CD4-positive, alpha-beta T cell (primary cell): ENCODE data around the gene CDK14. TPM values are rescaled to one million over a fixed set of nuclear protein-coding genes. Genes with fewer than 3 reads are reported as not detected.

Experiments used
- ATAC-seq: fragments of 200-7000 bp; cut with Tn5 transposase; one replicate; pipeline ENCODE4 v1.10.0; 2022; ENCODE audit warnings: mild to moderate bottlenecking; ENCODE audit not compliant: poor library complexity
- CTCF ChIA-PET: fragments of 350-600 bp; sonication (Branson Sonifier 250); formaldehyde crosslinking; loops from one replicate; lab custom pipeline; 2021; ENCODE audit warnings: antibody characterized with exemption, inconsistent platforms; lab: Charles Lee
- POLR2A ChIA-PET: fragments of 350-600 bp; sonication (Branson Sonifier 250); formaldehyde crosslinking; loops from one replicate; lab custom pipeline; 2021; ENCODE audit warnings: antibody characterized with exemption, inconsistent platforms; lab: Charles Lee
- DNase-seq, 14 experiments: peaks; one replicate each; pipeline ENCODE4 v3.0.0-alpha.2; 2013 to 2020; ENCODE audit warnings: mixed read lengths in 2 of 14
- H3K27ac ChIP-seq, 2 donors: one replicate each; pipeline versions ENCODE4 v1.5.1 to v1.7.0; 2013; ENCODE audit warnings: low read length in 2 of 2, low read depth in 1 of 2, mild to moderate bottlenecking in 1 of 2
- H3K27me3 ChIP-seq, 2 experiments: 1 replicate in 1 of 2; 2 replicates in 1 of 2; pipeline versions ENCODE4 v1.6.1 to v1.7.0; 2013; ENCODE audit warnings: low read length in 2 of 2, control low read depth in 1 of 2, mild to moderate bottlenecking in 1 of 2, moderate library complexity in 1 of 2; ENCODE audit not compliant: insufficient read depth in 2 of 2, control insufficient read depth in 1 of 2
- H3K36me3 ChIP-seq: one replicate; pipeline ENCODE4 v1.6.1; 2013; ENCODE audit warnings: low read length, control low read depth; ENCODE audit not compliant: insufficient read depth
- H3K4me1 ChIP-seq: one replicate; pipeline ENCODE4 v1.6.1; 2013; ENCODE audit warnings: low read length, control low read depth; ENCODE audit not compliant: insufficient read depth
- H3K4me3 ChIP-seq: one replicate; pipeline ENCODE4 v1.5.1; 2013; ENCODE audit warnings: mild to moderate bottlenecking, low read length, moderate library complexity
- H3K9me3 ChIP-seq, 2 experiments: 1 replicate in 1 of 2; 2 replicates in 1 of 2; pipeline versions ENCODE4 v1.6.1 to v1.7.0; 2013; ENCODE audit warnings: low read length in 2 of 2, mild to moderate bottlenecking in 2 of 2, control low read depth in 1 of 2, moderate library complexity in 1 of 2; ENCODE audit not compliant: control insufficient read depth in 1 of 2, insufficient read depth in 1 of 2
- H3K27ac Mint-ChIP-seq: one replicate; pipeline ENCODE4 v1.8.0; 2020; ENCODE audit warnings: mixed read lengths
- H3K27me3 Mint-ChIP-seq: one replicate; pipeline ENCODE4 v1.8.0; 2021; ENCODE audit warnings: mixed read lengths
- H3K36me3 Mint-ChIP-seq: one replicate; pipeline ENCODE4 v1.8.0; 2021; ENCODE audit warnings: low read depth, mixed read lengths
- H3K4me1 Mint-ChIP-seq: one replicate; pipeline ENCODE4 v1.8.0; 2021; ENCODE audit warnings: low read depth, mixed read lengths
- H3K4me3 Mint-ChIP-seq: one replicate; pipeline ENCODE4 v1.8.0; 2020; ENCODE audit warnings: mild to moderate bottlenecking, mixed read lengths
- H3K9me3 Mint-ChIP-seq: one replicate; pipeline ENCODE4 v1.8.0; 2020; ENCODE audit warnings: mixed read lengths
- intact Hi-C, 2 experiments: fragments of 100-400 bp; cut with DNase I in 1 of 2; cut with micrococcal nuclease in 1 of 2; formaldehyde crosslinking; loops; one replicate each; pipeline versions ENCODE4 v1.15.1 to v1.9.0; 2023 to 2025; cut with DNase I, micrococcal nuclease
- total RNA-seq, 174 experiments: library from RNA in 2 of 174; stranded (reverse) in 2 of 174; gene quantifications; one replicate each; pipeline ENCODE4 v1.2.3 and lab custom pipeline; 2021 to 2026
- TF ChIP-seq, protein P1 (sequence below): fragments of 200-600 bp; IDR thresholded peaks from one replicate; pipeline ENCODE4 v1.8.0; 2022; ENCODE audit warnings: antibody characterized with exemption, mild to moderate bottlenecking

Gene CDK14
- total RNA-seq, 2 experiments from 2014 or later: 0.45 to 0.47 TPM

DNA sequence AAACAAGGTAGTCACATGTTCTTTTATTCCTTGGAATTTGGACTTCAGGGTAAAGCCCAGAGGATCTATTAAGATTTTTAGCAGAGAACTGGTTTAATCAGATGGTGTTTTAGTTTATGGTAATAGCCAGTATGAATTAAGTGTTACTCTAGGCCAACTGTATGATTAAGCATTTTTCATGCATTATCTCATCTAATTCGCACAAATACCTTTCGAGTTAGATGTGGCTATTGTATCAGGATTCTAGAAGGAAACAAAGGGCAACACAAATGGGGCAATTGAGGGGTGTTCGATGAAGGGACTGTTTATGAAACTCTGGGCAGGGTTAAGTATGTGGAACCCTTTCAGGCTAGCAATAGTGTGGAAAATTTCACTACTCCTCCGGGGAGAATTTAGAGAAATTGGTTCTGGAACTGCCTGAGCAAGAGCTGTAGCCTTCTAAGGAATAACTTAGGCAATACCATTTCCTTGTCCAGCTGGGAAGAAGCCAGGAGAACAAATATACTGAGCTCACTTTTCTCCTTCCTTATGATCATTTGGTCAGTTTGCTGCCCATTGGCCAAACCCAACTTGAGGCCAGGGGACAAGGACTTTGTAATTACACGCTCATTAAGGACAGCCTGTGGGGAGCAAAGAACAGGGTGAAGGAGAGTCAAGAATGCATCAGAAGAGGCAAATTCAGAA lies 349.1 kb downstream of the CDK14 start:
- POLR2A ChIA-PET: no interaction called here
- no peaks in the 10 kb centered on the region for H3K36me3 Mint-ChIP-seq
- H3K27me3 Mint-ChIP-seq: no peaks in the 10 kb centered on the region
- H3K4me1 Mint-ChIP-seq: no peaks in the 10 kb centered on the region
- H3K9me3 Mint-ChIP-seq: peaks cover 2% of the 10 kb centered on the region
- no peaks in the 10 kb centered on the region for H3K27me3 ChIP-seq
- H3K9me3 ChIP-seq: no peaks in the 10 kb centered on the region
- intact Hi-C loops: no loop called here
- DNase-seq (no peak), ATAC-seq (no peak)
- no peak overlapping the region for H3K4me3 ChIP-seq
- H3K4me3 Mint-ChIP-seq: no peak overlapping the region
- CTCF ChIA-PET: no interaction called here
- no peak overlapping the region for H3K27ac Mint-ChIP-seq
- no peak overlapping the region for H3K27ac ChIP-seq
- TF ChIP-seq, protein P1, sequence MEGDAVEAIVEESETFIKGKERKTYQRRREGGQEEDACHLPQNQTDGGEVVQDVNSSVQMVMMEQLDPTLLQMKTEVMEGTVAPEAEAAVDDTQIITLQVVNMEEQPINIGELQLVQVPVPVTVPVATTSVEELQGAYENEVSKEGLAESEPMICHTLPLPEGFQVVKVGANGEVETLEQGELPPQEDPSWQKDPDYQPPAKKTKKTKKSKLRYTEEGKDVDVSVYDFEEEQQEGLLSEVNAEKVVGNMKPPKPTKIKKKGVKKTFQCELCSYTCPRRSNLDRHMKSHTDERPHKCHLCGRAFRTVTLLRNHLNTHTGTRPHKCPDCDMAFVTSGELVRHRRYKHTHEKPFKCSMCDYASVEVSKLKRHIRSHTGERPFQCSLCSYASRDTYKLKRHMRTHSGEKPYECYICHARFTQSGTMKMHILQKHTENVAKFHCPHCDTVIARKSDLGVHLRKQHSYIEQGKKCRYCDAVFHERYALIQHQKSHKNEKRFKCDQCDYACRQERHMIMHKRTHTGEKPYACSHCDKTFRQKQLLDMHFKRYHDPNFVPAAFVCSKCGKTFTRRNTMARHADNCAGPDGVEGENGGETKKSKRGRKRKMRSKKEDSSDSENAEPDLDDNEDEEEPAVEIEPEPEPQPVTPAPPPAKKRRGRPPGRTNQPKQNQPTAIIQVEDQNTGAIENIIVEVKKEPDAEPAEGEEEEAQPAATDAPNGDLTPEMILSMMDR: no peak
- H3K36me3 ChIP-seq: no peaks in the 10 kb centered on the region
- H3K4me1 ChIP-seq: no peaks in the 10 kb centered on the region

DNA sequence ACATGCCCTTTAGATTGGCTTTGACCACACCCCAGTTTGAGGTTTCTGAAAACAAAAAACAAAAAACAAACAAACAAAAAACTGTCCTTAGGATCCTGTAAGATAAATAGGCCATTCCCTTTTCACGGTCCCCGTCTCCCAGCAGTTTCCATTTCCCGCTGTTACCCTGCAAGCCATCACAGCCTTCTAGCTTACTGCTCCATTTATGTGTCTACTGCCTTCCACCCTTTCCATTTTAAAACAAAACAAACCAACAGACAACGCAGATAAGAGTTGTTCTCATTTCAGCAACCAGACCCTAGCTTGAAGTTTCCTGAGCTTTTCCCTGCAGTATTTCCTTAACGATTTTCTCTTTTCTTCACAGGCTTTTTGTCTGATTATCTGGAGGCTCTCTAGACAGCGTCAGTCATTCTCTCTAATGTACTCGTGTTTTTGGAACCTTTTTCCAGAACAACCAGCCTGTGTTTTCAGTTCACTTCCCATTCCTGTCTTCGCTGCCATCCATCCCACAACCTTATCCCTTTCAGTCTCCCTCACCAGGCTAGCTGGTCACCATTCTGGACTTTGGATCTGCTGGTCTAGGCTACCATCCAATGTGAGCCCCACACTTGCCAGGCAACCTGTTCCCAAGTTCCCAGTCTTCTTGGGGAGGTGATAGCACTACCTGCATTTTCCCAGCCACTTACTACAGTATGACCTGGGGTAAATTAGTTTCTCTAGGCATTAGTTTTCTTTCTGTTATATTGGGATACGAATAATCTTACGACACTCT lies 350.8 kb downstream of the CDK14 start:
- Mint-ChIP-seq H3K36me3 (no peaks in the 10 kb centered on the region), H3K4me1 (no peaks in the 10 kb centered on the region), H3K27me3 (no peaks in the 10 kb centered on the region), H3K4me3 (no peak overlapping the region), H3K9me3 (peaks cover 2% of the 10 kb centered on the region), H3K27ac (no peak overlapping the region)
- intact Hi-C loops: no loop called here
- TF ChIP-seq, protein P1: no peak
- ATAC-seq (no peak), DNase-seq (no peak)
- no peaks in the 10 kb centered on the region for H3K4me1 ChIP-seq
- CTCF ChIA-PET: no interaction called here
- no peak overlapping the region for H3K27ac ChIP-seq
- no peaks in the 10 kb centered on the region for H3K9me3 ChIP-seq
- H3K27me3 ChIP-seq: no peaks in the 10 kb centered on the region
- no peaks in the 10 kb centered on the region for H3K36me3 ChIP-seq
- H3K4me3 ChIP-seq: no peak overlapping the region
- POLR2A ChIA-PET: no interaction called here

DNA sequence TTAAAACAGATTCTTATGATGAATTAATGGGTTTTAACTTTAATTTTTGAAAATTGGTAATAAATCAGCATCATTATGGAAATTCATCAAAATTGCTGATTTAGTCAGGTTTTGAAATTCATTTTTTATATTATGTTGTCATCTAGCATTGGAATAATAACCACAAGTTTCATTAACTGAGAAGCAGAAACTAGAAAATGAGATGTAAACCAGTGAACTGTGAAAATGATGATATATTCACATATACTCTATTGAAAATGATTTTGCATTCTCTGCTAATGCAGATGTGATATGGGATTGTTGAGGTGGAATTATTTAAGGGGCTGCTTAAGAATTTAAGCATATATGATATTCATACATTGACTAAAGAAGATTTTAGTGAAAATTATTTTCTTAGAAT lies 352.0 kb downstream of the CDK14 start:
- H3K4me1 ChIP-seq: no peaks in the 10 kb centered on the region
- TF ChIP-seq, protein P1: no peak
- no peak overlapping the region for H3K27ac Mint-ChIP-seq
- DNase-seq: no peak
- no peaks in the 10 kb centered on the region for H3K27me3 Mint-ChIP-seq
- intact Hi-C loops: no loop called here
- CTCF ChIA-PET: no interaction called here
- H3K36me3 Mint-ChIP-seq: no peaks in the 10 kb centered on the region
- no peaks in the 10 kb centered on the region for H3K4me1 Mint-ChIP-seq
- H3K27ac ChIP-seq: no peak overlapping the region
- no peak for ATAC-seq
- POLR2A ChIA-PET: no interaction called here
- H3K27me3 ChIP-seq: no peaks in the 10 kb centered on the region
- H3K9me3 Mint-ChIP-seq: peaks cover 2% of the 10 kb centered on the region
- no peaks in the 10 kb centered on the region for H3K9me3 ChIP-seq
- no peaks in the 10 kb centered on the region for H3K36me3 ChIP-seq
- no peak overlapping the region for H3K4me3 ChIP-seq
- H3K4me3 Mint-ChIP-seq: no peak overlapping the region
